HCT116 (cell line): Measurements from ENCODE around the gene FBXL5. TPM values are rescaled to one million over a fixed set of nuclear protein-coding genes. Genes with fewer than 3 reads are reported as not detected.

ENCODE experiments used
- ATAC-seq: fragments of 200-7000 bp; cut with Tn5 transposase; 2 replicates; pipeline ENCODE4 v1.9.1; 2020; ENCODE audit warnings: mild to moderate bottlenecking, moderate library complexity
- BruUV-seq: library from RNA; stranded (reverse); fragments of 400-500 nt; replicated peaks from 2 replicates; lab custom pipeline; 2021; lab: Mats Ljungman, UMichigan
- CTCF ChIA-PET: fragments of 300-600 bp; sonication (Branson Sonifier 250); formaldehyde crosslinking; loops from one replicate; lab custom pipeline; 2021; ENCODE audit warnings: antibody characterized with exemption; lab: Charles Lee
- POLR2A ChIA-PET: fragments of 300-600, 350-600 bp; sonication (Branson Sonifier 250); formaldehyde crosslinking; loops from one replicate; lab custom pipeline; 2021; ENCODE audit warnings: antibody characterized with exemption; lab: Charles Lee
- RAD21 ChIA-PET, 2 experiments: fragments of 300-600 bp; sonication (Branson Sonifier 250); formaldehyde crosslinking; loops; one replicate each; lab custom pipeline; 2023; ENCODE audit warnings: low total read pairs in 2 of 2; ENCODE audit not compliant: uncharacterized antibody in 2 of 2, unreplicated experiment in 2 of 2, low non-redundant PET in 1 of 2; lab: Charles Lee
- DNase-seq: peaks from one replicate; pipeline ENCODE4 v3.0.0-alpha.2; 2010; ENCODE audit warnings: low read depth, low spot score
- H2AFZ ChIP-seq: fragments of 200-600 bp; shearing (Covaris generic), sonication (generic); 2 replicates; pipeline ENCODE4 v1.6.1; 2017; ENCODE audit warnings: low read depth, mixed run types, mixed read lengths, antibody characterized with exemption, low read length; ENCODE audit not compliant: poor library complexity, severe bottlenecking
- H3K27ac ChIP-seq: 2 replicates; pipeline ENCODE4 v1.5.1; 2012; ENCODE audit warnings: low read depth, low read length
- H3K27me3 ChIP-seq: fragments of 200-600 bp; sonication (generic); 2 replicates; pipeline ENCODE4 v1.6.1; 2016; ENCODE audit warnings: mixed run types, low read length, mixed read lengths; ENCODE audit not compliant: insufficient read depth
- H3K36me3 ChIP-seq, 2 experiments: fragments of 200-500 bp in 1 of 2; fragments of 200-600 bp in 1 of 2; sonication (Bioruptor generic) in 1 of 2; sonication (generic) in 1 of 2; 2 replicates each; pipeline versions ENCODE4 v1.5.1 to v1.6.1; 2014 to 2016; ENCODE audit warnings: low read length in 2 of 2, inconsistent platforms in 1 of 2, mixed read lengths in 1 of 2, mixed run types in 1 of 2; ENCODE audit not compliant: insufficient read depth in 2 of 2, control insufficient read depth in 1 of 2
- H3K4me1 ChIP-seq, 2 experiments: fragments of 200-600 bp in 1 of 2; sonication (generic) in 1 of 2; 2 replicates each; pipeline versions ENCODE4 v1.5.1 to v1.6.1; 2012 to 2017; ENCODE audit warnings: low read length in 2 of 2, inconsistent platforms in 1 of 2, mild to moderate bottlenecking in 1 of 2, mixed read lengths in 1 of 2, mixed run types in 1 of 2, moderate library complexity in 1 of 2; ENCODE audit not compliant: insufficient read depth in 2 of 2, control insufficient read depth in 1 of 2
- H3K4me2 ChIP-seq: fragments of 200-600 bp; sonication (generic); 2 replicates; pipeline ENCODE4 v1.6.1; 2017; ENCODE audit warnings: mixed run types, low read length, mixed read lengths
- H3K4me3 ChIP-seq, 2 experiments: fragments of 200-600 bp in 1 of 2; sonication (generic) in 1 of 2; replicated peaks in 1 of 2; 2 replicates each; pipeline ENCODE4 v1.5.1; 2011 to 2016; ENCODE audit warnings: low read length in 2 of 2, control low read depth in 1 of 2, low read depth in 1 of 2, mild to moderate bottlenecking in 1 of 2, mixed read lengths in 1 of 2, mixed run types in 1 of 2
- H3K79me2 ChIP-seq: fragments of 200-600 bp; sonication (generic); 2 replicates; pipeline ENCODE4 v1.6.1; 2017; ENCODE audit warnings: mild to moderate bottlenecking, mixed run types, low read length, moderate library complexity, mixed read lengths; ENCODE audit not compliant: insufficient read depth
- H3K9ac ChIP-seq: fragments of 200-600 bp; sonication (generic); 2 replicates; pipeline ENCODE4 v1.6.1; 2016; ENCODE audit warnings: low read length, mixed read lengths
- H3K9me2 ChIP-seq: fragments of 200-600 bp; sonication (generic), shearing (Covaris generic); 2 replicates; pipeline ENCODE4 v1.6.1; 2017; ENCODE audit warnings: mixed run types, mild to moderate bottlenecking, moderate library complexity; ENCODE audit not compliant: insufficient read depth
- H3K9me3 ChIP-seq, 2 experiments: fragments of 200-500 bp in 1 of 2; fragments of 200-600 bp in 1 of 2; sonication (Bioruptor generic) in 1 of 2; sonication (generic) in 1 of 2; 2 replicates each; pipeline ENCODE4 v1.6.1; 2014 to 2017; ENCODE audit warnings: low read length in 2 of 2, mixed read lengths in 2 of 2, inconsistent platforms in 1 of 2, low read depth in 1 of 2, mild to moderate bottlenecking in 1 of 2, mixed run types in 1 of 2, moderate library complexity in 1 of 2; ENCODE audit not compliant: control insufficient read depth in 1 of 2, insufficient read depth in 1 of 2
- H4K20me1 ChIP-seq: fragments of 200-600 bp; sonication (generic), shearing (Covaris generic); 2 replicates; pipeline ENCODE4 v1.6.1; 2017; ENCODE audit warnings: mixed run types, mild to moderate bottlenecking, moderate library complexity; ENCODE audit not compliant: insufficient read depth
- ATF3 ChIP-seq: IDR thresholded peaks from 2 replicates; pipeline ENCODE4 v1.6.1; 2012
- CEBPB ChIP-seq: IDR thresholded peaks from 2 replicates; pipeline ENCODE4 v1.6.1; 2012; ENCODE audit warnings: low read depth
- CTCF ChIP-seq, 3 experiments: fragments of 200-600 bp in 1 of 3; sonication (generic) in 1 of 3; IDR thresholded peaks in 2 of 3; conservative IDR thresholded peaks in 1 of 3; 2 replicates each; pipeline ENCODE4 v1.5.1; 2012 to 2017; ENCODE audit warnings: low read depth in 2 of 3, low read length in 2 of 3, antibody characterized with exemption in 1 of 3, borderline replicate concordance in 1 of 3, control low read depth in 1 of 3, mild to moderate bottlenecking in 1 of 3, mixed read lengths in 1 of 3, mixed run types in 1 of 3, moderate library complexity in 1 of 3; ENCODE audit not compliant: insufficient read depth in 1 of 3
- EGR1 ChIP-seq: IDR thresholded peaks from 2 replicates; pipeline ENCODE4 v1.6.1; 2012; ENCODE audit warnings: low read depth
- EZH2 ChIP-seq: fragments of 200-600 bp; sonication (generic); IDR thresholded peaks from 2 replicates; pipeline ENCODE4 v1.6.1; 2017; ENCODE audit warnings: antibody characterized with exemption, mixed run types
- EZH2phosphoT487 ChIP-seq: fragments of 200-600 bp; IDR thresholded peaks from 2 replicates; pipeline ENCODE4 v1.6.1; 2018; ENCODE audit warnings: antibody characterized with exemption, borderline replicate concordance
- FOSL1 ChIP-seq: IDR thresholded peaks from 2 replicates; pipeline ENCODE4 v1.6.1; 2012; ENCODE audit warnings: low read depth
- MAX ChIP-seq: IDR thresholded peaks from 2 replicates; pipeline ENCODE4 v1.6.1; 2012
- POLR2A ChIP-seq: IDR thresholded peaks from 2 replicates; pipeline ENCODE4 v1.7.0; 2011; ENCODE audit warnings: borderline replicate concordance; ENCODE audit not compliant: insufficient read depth, insufficient read length; ENCODE audit errors: extremely low read depth
- POLR2AphosphoS5 ChIP-seq: IDR thresholded peaks from 2 replicates; pipeline ENCODE4 v1.6.1; 2011; ENCODE audit warnings: mild to moderate bottlenecking, low read depth, low read length, moderate library complexity
- RAD21 ChIP-seq: IDR thresholded peaks from 2 replicates; pipeline ENCODE4 v1.6.1; 2012; ENCODE audit warnings: low read depth, mild to moderate bottlenecking
- REST ChIP-seq: IDR thresholded peaks from 2 replicates; pipeline ENCODE4 v1.6.1; 2012; ENCODE audit warnings: low read depth
- SP1 ChIP-seq: IDR thresholded peaks from 2 replicates; pipeline ENCODE4 v1.6.1; 2012; ENCODE audit warnings: low read depth
- SRF ChIP-seq: IDR thresholded peaks from 2 replicates; pipeline ENCODE4 v1.6.1; 2012; ENCODE audit warnings: low read depth
- TCF7L2 ChIP-seq: IDR thresholded peaks from 2 replicates; pipeline ENCODE4 v1.7.0; 2011; ENCODE audit warnings: borderline replicate concordance, inconsistent platforms; ENCODE audit not compliant: insufficient read depth, insufficient read length; ENCODE audit errors: extremely low read depth
- YY1 ChIP-seq: IDR thresholded peaks from 2 replicates; pipeline ENCODE4 v1.6.1; 2011; ENCODE audit warnings: low read length, low read depth, moderate library complexity, mild to moderate bottlenecking; ENCODE audit not compliant: insufficient replicate concordance; ENCODE audit errors: extremely low read depth
- ZBTB33 ChIP-seq: IDR thresholded peaks from 2 replicates; pipeline ENCODE4 v1.6.1; 2011; ENCODE audit warnings: mild to moderate bottlenecking, low read length, moderate library complexity; ENCODE audit not compliant: insufficient replicate concordance; ENCODE audit errors: extremely low read depth
- ZFX ChIP-seq: fragments of 450-650 bp; IDR thresholded peaks from 2 replicates; pipeline ENCODE4 v1.6.1; 2017
- ZNF274 ChIP-seq: fragments of 200-500 bp; sonication (Bioruptor generic); IDR thresholded peaks from 2 replicates; pipeline ENCODE4 v1.6.1; 2014; ENCODE audit warnings: mild to moderate bottlenecking, low read depth, low read length, inconsistent platforms
- intact Hi-C: fragments of 100-400 bp; cut with micrococcal nuclease; formaldehyde crosslinking; loops from 2 replicates; pipeline ENCODE4 v1.10.0; 2022
- total RNA-seq: library from RNA; stranded (reverse); gene quantifications from one replicate; pipeline ENCODE4 v1.2.1, GENCODE V29; 2021; ENCODE audit not compliant: unreplicated experiment

Gene FBXL5
- total RNA-seq, 1 experiment from 2014 or later, result 20.6 TPM

- H3K27ac ChIP-seq, result no peak overlapping the region
- no peak overlapping the region for H3K4me2 ChIP-seq
- H3K4me3 ChIP-seq, result no peak overlapping the region
- BruUV-seq, result no TSS peak
- H2AFZ ChIP-seq, result no peak overlapping the region
- H3K27me3 ChIP-seq, result no peaks in the 10 kb centered on the region
- H3K36me3 ChIP-seq, result no peaks in the 10 kb centered on the region
- no peaks in the 10 kb centered on the region for H4K20me1 ChIP-seq
- TF ChIP-seq ZNF274 (no peak), EZH2 (no peak), RAD21 (no peak), SRF (no peak), ATF3 (no peak), POLR2AphosphoS5 (no peak), SP1 (no peak), ZFX (no peak), REST (no peak), YY1 (no peak), TCF7L2 (no peak), ZBTB33 (no peak), POLR2A (no peak), EGR1 (no peak), CTCF (IDR thresholded peaks at IDR 0.05 in 2 of 3, conservative IDR thresholded peaks at IDR 0.05 in 1 of 3; ENCODE audit: borderline replicate concordance in 1 of 3, insufficient read depth in 1 of 3, low read depth in 2 of 3, low read length in 2 of 3) (no peak), EZH2phosphoT487 (no peak), CEBPB (no peak), FOSL1 (no peak), MAX (no peak)
- intact Hi-C loops, result no loop called here
- H3K9me2 ChIP-seq, result no peaks in the 10 kb centered on the region
- CTCF ChIA-PET, result no interaction called here
- RAD21 ChIA-PET, result no interaction called here
- no peaks in the 10 kb centered on the region for H3K9me3 ChIP-seq
- POLR2A ChIA-PET, result interaction anchor here (0.9 to 1.3 kb wide), 2 partner anchors 15 to 18 kb away, joined by 3 to 6 read pairs; no protein-coding TSS in a partner anchor
- peaks cover 21 to 45% of the 10 kb centered on the region in 2 experiments for H3K4me1 ChIP-seq
- H3K79me2 ChIP-seq, result peaks cover 99% of the 10 kb centered on the region
- no peak for DNase-seq
- ATAC-seq, result no peak
- no peak overlapping the region for H3K9ac ChIP-seq
Observed at GRCh38 chr4:15674926-15675325, 19.8 kb upstream of the FBXL5 start.
